Measurements from ENCODE around the gene NUPR1. TPM values are rescaled to one million over a fixed set of nuclear protein-coding genes. Genes with fewer than 3 reads are reported as not detected.
"Not testable (repeated sequence)": the region's sequence is repeated elsewhere in the genome, so short reads cannot be mapped to it uniquely, and the experiment has no call there.

Gene NUPR1
- total RNA-seq, 6 experiments from 2014 or later: 31.9 to 60.3 (median 43.7) TPM

- TF ChIP-seq, protein P1, sequence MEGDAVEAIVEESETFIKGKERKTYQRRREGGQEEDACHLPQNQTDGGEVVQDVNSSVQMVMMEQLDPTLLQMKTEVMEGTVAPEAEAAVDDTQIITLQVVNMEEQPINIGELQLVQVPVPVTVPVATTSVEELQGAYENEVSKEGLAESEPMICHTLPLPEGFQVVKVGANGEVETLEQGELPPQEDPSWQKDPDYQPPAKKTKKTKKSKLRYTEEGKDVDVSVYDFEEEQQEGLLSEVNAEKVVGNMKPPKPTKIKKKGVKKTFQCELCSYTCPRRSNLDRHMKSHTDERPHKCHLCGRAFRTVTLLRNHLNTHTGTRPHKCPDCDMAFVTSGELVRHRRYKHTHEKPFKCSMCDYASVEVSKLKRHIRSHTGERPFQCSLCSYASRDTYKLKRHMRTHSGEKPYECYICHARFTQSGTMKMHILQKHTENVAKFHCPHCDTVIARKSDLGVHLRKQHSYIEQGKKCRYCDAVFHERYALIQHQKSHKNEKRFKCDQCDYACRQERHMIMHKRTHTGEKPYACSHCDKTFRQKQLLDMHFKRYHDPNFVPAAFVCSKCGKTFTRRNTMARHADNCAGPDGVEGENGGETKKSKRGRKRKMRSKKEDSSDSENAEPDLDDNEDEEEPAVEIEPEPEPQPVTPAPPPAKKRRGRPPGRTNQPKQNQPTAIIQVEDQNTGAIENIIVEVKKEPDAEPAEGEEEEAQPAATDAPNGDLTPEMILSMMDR (IDR thresholded peaks at IDR 0.05): no peak
- H3K27ac Mint-ChIP-seq: no peak overlapping the region
- H3K4me1 Mint-ChIP-seq (ENCODE audit: low read depth): peaks cover 8% of the 10 kb centered on the region; the same call in 1 of the 2 replicates
- no peak for DNase-seq
- no peak overlapping the region for H3K4me3 Mint-ChIP-seq
- no peaks in the 10 kb centered on the region for H3K36me3 Mint-ChIP-seq (ENCODE audit: low read depth)
- H3K27me3 Mint-ChIP-seq (ENCODE audit: insufficient read depth): peaks cover 2% of the 10 kb centered on the region
- H3K9me3 Mint-ChIP-seq: no peaks in the 10 kb centered on the region
Measured at GRCh38 chr16:28527985-28528384, 10.8 kb downstream of the NUPR1 start.

DNA sequence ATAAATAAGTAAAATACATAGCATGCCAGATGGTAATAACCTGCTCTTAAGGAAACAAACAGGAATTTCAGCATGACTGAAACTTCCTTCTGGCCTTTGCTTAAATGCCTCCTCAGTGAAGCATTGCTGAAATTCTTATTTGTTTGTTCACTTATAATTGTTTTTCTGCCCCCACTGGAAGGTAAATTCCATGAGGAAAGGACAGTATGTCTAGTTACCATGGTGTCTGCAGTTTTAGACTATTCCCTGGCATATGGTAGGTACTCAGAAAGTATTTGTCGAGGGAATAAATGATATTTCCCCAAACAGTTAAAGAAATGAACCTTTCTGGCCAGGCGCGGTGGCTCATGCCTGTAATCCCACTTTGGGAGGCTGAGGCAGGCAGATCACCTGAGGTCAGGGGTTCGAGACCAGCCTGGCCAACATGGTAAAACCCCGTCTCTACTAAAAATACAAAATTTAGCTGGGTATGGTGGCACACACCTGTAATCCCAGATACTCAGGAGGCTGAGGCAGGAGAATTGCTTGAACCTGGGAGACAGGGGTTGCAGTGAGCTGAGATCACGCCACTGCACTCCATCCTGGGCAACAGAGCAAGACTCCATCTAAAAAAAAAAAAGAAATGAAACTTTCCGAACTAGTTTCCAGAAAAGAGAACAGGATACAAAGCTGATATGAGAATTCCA lies 11.5 kb downstream of the NUPR1 start:
- not testable (repeated sequence) for H3K27ac Mint-ChIP-seq; H3K27me3 Mint-ChIP-seq (ENCODE audit: insufficient read depth); DNase-seq; H3K36me3 Mint-ChIP-seq (ENCODE audit: low read depth); H3K4me3 Mint-ChIP-seq; H3K9me3 Mint-ChIP-seq; H3K4me1 Mint-ChIP-seq (ENCODE audit: low read depth)

DNA sequence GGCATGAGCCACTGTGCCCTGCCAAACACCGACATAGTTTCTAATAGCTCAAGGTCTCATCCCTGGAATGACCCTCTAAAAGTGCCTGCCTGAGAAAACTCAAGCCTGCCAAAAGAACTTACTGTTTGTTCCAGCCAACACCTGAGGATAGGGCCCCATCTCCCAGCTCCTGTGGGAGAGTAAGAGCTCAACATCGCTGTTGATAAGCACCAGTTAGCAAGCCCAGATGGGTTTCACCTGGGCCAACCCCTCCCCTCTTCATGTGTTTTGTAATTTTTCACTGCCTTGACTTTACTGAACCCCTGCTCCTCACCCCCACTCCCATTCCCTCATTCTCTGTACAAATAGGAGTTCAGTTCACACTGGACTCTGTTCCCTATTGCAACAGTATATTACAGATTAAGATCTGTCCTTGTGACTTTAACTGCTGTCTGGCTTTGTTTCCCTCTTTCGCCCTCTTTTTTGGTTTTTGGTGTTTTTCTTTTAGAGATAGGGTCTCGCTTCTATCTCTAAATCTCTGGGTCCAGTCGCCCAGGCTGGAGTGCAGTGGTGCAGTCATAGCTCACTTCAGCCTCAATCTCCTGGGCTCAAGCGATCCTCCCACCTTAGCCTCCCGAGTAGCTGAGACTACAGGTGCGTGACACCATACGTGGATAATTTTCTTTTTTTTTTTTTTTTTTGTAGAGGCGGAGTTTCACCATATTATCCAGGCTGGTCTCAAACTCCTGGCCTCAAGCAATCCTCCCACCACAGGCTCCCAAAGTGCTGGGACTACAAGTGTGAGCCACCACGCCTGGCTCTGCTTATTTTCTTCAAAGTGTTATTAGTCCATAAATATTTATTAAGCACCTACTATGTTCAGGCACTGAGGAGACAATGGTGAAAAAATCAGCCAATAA lies 12.3 kb downstream of the NUPR1 start:
- Mint-ChIP-seq H3K4me1 (ENCODE audit: low read depth) (no peaks in the 10 kb centered on the region), H3K27ac (no peak overlapping the region), H3K9me3 (no peaks in the 10 kb centered on the region), H3K36me3 (ENCODE audit: low read depth) (no peaks in the 10 kb centered on the region), H3K27me3 (ENCODE audit: insufficient read depth) (peaks cover 2% of the 10 kb centered on the region), H3K4me3 (no peak overlapping the region)
- no peak for DNase-seq
- TF ChIP-seq, protein P1 (IDR thresholded peaks at IDR 0.05): no peak

- TF ChIP-seq, protein P1 (IDR thresholded peaks at IDR 0.05): no peak
- Mint-ChIP-seq H3K9me3 (no peaks in the 10 kb centered on the region), H3K4me1 (ENCODE audit: low read depth) (no peaks in the 10 kb centered on the region), H3K27ac (no peak overlapping the region), H3K27me3 (ENCODE audit: insufficient read depth) (peaks cover 5% of the 10 kb centered on the region), H3K4me3 (no peak overlapping the region), H3K36me3 (ENCODE audit: low read depth) (no peaks in the 10 kb centered on the region)
- DNase-seq: no peak
Measured at GRCh38 chr16:28524681-28525171, 14.0 kb downstream of the NUPR1 start.

DNA sequence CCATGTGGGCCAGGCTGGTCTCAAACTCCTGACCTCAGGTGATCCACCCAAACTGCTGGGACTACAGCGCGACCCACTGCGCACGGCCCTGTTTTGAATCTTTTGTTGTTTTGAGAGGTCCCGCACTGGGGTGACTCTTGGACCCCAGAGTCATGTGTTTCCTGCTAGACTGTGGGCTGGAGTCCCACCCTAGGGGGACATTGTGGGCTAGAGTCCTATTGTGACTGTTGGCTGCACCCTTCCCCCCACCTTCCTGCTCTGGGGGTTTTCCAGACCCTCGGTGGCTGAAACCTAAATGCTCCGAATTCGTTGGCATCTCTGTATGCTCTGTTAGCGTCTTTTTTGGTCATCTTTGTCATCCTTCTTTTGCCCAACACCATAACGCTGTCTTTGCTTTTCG lies 16.0 kb downstream of the NUPR1 start:
- H3K27ac Mint-ChIP-seq: no peak overlapping the region
- peaks cover 5% of the 10 kb centered on the region for H3K27me3 Mint-ChIP-seq (ENCODE audit: insufficient read depth)
- DNase-seq: no peak
- TF ChIP-seq, protein P1 (IDR thresholded peaks at IDR 0.05): no peak
- no peaks in the 10 kb centered on the region for H3K4me1 Mint-ChIP-seq (ENCODE audit: low read depth)
- H3K9me3 Mint-ChIP-seq: no peaks in the 10 kb centered on the region
- no peaks in the 10 kb centered on the region for H3K36me3 Mint-ChIP-seq (ENCODE audit: low read depth)
- no peak overlapping the region for H3K4me3 Mint-ChIP-seq

- Mint-ChIP-seq H3K4me1 (ENCODE audit: low read depth) (no peaks in the 10 kb centered on the region), H3K27ac (no peak overlapping the region)
- DNase-seq: no peak
Measured at GRCh38 chr16:28521436-28521835, 17.3 kb downstream of the NUPR1 start.

More at GRCh38 chr16:28521436-28521835, 17.3 kb downstream of the NUPR1 start:
- no peaks in the 10 kb centered on the region for H3K36me3 Mint-ChIP-seq (ENCODE audit: low read depth)
- no peak overlapping the region for H3K4me3 Mint-ChIP-seq
- H3K27me3 Mint-ChIP-seq (ENCODE audit: insufficient read depth): peaks cover 5% of the 10 kb centered on the region
- H3K9me3 Mint-ChIP-seq: no peaks in the 10 kb centered on the region
- TF ChIP-seq, protein P1 (IDR thresholded peaks at IDR 0.05): no peak
